NCI-H2107 treated with DMSO at 0.1 percent for 48 hours (cell line): ENCODE data around the gene MPI.
"Not testable (repeated sequence)": the region's sequence is repeated elsewhere in the genome, so short reads cannot be mapped to it uniquely, and the experiment has no call there.

ENCODE experiments used
- DNase-seq: peaks from one replicate; lab custom pipeline; 2025; ENCODE audit not compliant: unreplicated experiment; lab: John Stamatoyannopoulos, UW

The MPI gene

DNA sequence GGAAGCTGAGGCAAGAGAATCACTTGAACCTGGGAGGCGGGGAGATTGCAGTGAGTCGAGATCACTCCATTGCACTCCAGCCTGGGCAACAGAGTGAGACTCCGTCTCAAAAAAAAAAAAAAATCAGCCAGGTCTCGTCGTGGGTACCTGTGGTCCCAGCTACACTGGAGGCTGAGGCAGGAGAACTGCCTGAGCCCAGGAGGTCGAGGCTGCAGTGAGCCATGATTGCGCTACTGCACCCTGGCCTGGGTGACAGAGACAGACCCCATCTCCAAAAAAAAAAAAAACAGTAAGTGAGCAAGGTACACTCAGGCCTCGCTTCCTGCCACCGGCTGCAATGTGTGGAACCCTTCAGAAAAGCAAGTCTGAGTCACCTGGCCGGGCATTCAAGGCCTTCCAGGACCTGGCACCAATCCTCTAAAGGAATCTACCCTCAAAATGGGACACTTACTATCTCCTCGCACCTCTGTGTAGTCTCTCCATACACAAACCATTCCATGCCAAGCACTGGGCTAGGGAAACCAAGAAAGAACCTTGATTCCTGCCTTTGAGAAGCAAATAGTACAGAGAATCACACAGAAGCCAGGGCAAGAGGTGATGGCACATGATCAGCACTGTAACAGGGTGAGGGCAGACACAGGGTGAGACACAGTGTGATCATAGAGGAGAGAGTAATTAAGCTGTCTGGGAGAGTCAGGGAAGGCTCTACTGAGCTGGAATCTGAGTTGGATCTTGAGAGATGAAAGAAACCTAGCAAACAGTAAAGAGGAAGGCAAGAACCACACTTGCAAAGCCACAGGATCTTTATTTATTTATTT is 26.4 kb upstream of the MPI start:
- no peak for DNase-seq

DNA sequence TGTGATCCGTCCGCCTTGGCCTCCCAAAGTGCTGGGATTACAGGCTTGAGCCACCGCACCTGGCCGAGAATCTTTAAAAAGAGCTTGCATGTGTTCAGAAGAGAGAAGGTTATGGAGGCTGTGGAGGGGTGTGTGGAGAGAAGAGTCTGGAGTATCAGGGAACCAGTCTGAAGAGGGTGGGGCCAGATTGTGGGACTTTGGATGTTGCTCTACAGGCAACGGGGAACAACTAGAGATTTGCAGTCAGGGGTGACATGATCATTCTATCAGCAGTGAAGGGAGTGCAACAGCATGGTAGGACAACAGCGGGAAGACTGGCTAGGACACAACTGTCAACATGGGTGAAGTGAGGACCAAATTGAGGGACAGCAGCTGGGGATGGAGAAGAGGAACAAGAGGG is 25.5 kb upstream of the MPI start:
- no peak for DNase-seq

- DNase-seq = no peak
Measured at GRCh38 chr15:74865316-74865715, 24.5 kb upstream of the MPI start.

- DNase-seq = no peak
Measured at GRCh38 chr15:74866090-74866489, 23.8 kb upstream of the MPI start.

DNA sequence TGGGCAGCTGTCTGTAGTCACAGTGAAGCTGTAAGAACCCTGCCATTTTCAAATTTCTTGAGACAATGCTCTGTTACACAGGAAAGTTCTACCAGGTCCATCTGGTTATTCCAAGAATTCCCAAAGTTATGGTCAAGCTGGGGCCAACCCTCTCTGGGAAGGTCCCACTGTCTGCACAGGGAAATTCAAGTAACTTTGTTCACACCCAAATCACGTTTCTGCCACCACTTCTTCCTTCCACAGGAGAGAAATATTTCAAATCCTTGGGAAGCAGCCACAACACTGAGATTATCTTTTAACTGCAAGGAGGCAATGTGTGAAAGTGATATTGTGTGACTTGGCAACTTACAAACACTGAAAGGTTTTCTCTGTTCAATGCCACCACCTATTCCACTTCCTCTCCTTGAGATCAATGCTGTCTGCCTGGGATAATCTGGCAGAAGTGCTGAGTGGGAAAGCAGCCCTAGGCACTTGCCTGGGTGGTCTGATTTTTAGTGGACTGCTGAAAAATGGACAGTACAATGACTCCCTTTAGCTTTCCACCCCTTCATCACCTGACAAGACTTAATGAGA is 22.3 kb upstream of the MPI start:
- DNase-seq = no peak

DNA sequence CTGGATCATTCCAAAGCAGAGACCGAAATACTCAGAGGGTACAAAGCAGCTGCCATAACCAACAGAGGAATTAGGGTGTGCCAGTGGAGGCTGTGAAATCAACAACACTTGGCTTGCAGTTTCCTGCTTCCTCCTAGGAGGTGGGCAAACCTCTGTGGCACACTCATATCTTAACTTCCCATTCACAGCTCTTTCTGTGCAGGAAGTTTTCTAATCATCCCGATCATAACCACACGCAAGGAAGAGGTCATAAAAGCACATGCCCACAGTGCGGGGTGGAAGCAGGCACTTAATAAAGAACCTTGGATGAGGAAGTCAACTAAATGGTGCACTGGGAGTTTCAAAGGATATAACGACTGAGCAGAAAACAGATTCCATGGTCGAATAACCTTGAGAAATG is 21.8 kb upstream of the MPI start:
- DNase-seq = no peak

DNA sequence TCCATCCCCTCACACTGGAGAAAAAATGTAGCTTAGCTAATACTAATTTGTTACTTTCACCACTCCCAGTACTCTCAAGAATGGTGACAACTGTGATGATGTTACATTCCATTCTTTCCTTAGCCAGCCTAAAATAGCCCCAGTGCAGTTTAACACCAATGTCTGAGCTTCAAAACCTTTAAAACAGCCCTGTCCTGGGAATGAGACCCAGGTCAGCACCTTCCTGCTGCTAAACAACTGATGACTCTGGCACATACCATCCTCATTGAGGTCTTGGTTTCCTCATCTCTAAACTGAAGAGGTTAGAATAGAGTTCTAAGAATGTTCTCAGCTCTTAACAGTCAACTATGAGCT is 20.5 kb upstream of the MPI start:
- DNase-seq = no peak

DNA sequence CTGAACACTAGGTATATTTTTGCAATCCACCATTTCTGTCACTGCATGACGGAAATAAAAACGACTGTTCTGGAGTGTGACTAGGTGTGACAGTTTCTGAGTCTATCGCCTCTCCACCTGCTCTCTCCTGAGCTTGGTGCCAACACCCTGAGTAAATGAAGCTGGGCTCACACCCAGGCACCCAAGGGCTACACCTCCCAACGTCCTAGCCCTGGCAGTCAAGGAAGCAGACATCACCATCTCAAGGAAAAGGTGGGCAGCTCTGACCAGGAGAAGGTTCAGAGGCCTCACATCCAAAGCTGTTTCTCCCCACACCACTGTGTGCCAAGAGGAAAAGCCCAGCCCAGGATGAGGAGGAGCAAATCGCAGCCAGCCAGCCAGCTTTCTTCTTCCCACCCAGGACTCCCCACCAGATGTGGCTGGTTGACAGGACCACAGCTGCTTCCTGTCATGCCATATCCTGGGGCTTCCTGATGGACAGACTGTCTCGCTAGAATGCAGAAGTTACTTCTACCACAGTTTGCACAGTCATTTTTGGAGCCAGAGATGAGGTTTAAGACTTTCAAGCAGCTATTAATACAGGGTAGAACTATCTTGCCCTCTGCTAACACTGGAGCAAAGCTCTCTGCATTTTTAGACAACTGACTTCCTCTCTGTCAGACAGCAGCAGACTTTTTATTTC is 20.0 kb upstream of the MPI start:
- no peak for DNase-seq

GRCh38 chr15:74870436-74871215 is 19.2 kb upstream of the MPI start:
- DNase-seq = no peak

- DNase-seq = no peak
Measured at GRCh38 chr15:74872702-74873035, 17.2 kb upstream of the MPI start.

GRCh38 chr15:74873036-74873755 is 16.6 kb upstream of the MPI start, which contains the start of gene SCAMP2:
Gene SCAMP2 (minus strand): TSS chr15:74873365. CDS start chr15:74873255, 110 bp downstream.
- DNase-seq = peak; percentile 50

GRCh38 chr15:74873756-74874424 is 16.0 kb upstream of the MPI start:
- no peak for DNase-seq

- no peak for DNase-seq
Measured at GRCh38 chr15:74878273-74878672, 11.6 kb upstream of the MPI start.

DNA sequence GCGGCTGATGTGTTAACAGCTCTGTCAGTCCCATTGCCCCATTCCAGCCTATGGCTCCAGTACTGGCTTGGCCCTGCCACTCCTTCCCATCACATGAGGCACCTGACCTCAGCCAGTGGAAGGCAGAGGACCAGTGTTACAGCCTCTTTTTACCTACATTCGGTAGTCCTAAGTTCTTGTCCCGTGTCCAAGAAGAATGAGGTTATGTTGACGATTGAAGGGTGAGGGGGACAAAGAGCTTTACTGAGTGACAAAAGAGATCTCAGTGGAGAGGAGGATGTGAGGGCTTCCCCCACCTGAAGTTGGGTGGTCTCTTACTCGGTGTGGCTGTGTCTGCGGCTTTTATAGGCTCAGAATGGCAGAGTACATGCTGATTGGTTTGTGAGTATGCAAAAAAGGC is 7.3 kb upstream of the MPI start:
- DNase-seq = no peak

DNA sequence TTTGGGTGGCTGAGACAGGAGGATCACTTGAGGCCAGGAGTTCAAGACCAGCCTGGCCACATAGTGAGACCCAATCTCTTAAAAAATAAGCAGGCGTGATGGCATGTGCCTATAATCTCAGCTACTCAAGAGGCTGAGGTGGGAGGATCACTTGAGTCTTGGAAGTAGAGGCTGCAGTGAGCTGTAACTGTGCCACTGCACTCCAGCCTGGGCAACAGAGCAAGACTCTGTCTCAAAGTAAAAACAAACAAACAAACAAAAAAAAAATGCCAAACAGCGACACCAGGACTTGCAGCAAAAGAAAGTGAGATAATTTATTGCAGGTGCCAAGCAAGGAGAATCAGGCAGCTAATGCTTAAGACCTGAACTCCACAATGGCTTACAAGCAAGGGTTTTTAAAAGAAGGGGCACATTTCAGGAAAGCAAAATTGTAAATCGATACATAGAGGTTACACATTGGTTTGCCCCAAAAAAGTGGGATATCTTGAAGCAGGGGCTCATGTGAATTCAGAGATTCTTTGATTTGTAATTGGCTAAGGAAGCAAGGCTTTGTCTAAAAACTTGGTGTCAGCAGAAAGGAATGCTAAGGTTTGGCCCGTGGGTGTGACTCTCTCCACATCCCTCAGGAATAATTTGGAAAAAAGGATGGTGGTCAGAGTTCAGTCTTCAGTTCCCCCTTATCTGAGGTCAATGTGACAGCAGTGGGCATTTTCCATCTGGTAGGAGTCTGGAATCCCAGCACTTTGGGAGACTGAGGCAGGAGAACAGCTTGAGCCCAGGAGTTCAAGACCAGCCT is 5.2 kb upstream of the MPI start:
- no peak for DNase-seq

DNA sequence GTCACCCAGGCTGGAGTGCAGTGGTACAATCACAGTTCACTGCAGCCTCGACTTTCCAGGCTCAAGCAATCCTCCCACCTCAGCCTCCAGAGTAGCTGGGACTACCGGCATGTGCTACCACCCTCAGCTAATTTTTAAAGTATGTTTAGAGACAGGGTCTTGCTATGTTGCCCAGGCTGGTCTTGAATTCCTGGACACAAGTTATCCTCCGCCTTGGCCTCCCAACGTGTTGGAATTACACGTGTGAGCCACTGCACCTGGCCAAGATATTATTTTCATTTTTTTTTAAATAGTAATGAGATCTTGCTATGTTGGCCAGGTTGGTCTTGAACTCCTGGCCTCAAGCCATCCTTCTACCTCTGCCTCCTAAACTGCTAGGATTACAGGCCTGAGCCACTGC is 4.4 kb upstream of the MPI start:
- DNase-seq = no peak

DNA sequence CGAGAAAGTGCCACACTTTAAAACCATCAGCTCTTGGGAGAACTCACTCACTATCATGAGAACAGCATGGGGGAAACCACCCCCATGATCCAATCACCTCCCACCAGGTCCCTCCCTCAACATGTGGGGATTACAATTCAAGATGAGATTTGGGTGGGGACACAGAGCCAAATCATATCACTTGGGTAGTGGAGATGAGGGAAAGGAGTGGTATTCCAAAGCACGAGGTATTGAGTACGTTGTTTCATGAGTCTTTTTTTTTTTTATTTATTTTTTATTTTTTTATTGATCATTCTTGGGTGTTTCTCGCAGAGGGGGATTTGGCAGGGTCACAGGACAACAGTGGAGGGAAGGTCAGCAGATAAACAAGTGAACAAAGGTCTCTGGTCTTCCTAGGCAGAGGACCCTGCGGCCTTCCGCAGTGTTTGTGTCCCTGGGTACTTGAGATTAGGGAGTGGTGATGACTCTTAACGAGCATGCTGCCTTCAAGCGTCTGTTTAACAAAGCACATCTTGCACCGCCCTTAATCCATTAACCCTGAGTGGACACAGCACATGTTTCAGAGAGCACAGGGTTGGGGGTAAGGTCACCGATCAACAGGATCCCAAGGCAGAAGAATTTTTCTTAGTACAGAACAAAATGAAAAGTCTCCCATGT is 2.2 kb upstream of the MPI start:
- DNase-seq = not testable (repeated sequence)

GRCh38 chr15:74888716-74889115 is 1.1 kb upstream of the MPI start:
- no peak for DNase-seq

- DNase-seq = no peak
Measured at GRCh38 chr15:74889390-74889882, 406 bp upstream of the MPI start.
